Loucy (cell line): ENCODE results near the gene MTMR3.

Experiments
- EZH2phosphoT487 ChIP-seq: fragments of 200-600 bp; IDR thresholded peaks from 2 replicates; pipeline ENCODE4 v1.6.1; 2018; ENCODE audit warnings: antibody characterized with exemption, mild to moderate bottlenecking, moderate library complexity, borderline replicate concordance
- TF ChIP-seq, protein P1 (sequence below): fragments of 200-600 bp; sonication (generic); conservative IDR thresholded peaks from 2 replicates; pipeline ENCODE4 v1.5.1; 2014; ENCODE audit warnings: mild to moderate bottlenecking, antibody characterized with exemption, low read length

DNA sequence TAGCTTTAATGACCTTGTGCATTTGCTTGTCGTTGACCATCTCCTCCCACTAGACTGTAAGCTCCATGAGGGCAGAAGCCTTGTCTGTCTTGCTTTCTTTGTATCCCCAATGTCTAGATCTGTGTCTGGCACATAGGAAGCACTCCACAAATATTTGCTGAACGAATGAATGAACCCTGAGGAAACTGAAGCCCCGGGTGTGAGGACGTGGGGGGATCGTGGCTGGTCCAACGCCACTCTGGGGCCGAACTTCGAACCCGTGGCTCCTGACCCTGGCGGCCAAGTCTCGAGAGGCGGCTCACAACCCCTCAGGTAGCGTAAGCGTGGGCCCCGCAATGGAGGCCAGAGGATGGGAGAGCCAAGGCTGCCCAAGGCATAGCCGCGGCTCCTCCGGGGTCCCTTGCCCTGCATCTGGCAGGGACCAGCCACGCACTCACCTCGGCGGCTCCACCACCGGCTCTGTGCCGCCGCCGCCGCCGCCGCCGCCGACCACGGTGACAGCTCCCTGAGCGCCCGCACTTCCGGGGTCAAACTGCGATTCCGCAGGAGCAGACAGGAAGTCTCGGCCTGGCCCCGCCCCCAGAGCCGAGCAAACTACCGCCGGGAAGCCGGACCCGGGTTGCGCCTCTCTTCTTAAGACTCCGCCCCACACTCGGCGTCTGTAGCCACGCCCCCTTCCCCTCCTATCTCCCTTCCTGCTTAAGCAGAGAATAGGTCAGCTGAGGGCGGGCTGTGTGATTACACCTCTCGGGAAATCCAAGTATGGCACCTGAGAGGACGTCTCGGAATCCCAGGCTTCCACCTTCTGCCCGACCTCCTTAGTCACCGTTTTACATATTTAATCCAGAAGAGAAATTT is 45.0 kb upstream of the MTMR3 start, which contains the start of gene ASCC2:
- TF ChIP-seq, protein P1, sequence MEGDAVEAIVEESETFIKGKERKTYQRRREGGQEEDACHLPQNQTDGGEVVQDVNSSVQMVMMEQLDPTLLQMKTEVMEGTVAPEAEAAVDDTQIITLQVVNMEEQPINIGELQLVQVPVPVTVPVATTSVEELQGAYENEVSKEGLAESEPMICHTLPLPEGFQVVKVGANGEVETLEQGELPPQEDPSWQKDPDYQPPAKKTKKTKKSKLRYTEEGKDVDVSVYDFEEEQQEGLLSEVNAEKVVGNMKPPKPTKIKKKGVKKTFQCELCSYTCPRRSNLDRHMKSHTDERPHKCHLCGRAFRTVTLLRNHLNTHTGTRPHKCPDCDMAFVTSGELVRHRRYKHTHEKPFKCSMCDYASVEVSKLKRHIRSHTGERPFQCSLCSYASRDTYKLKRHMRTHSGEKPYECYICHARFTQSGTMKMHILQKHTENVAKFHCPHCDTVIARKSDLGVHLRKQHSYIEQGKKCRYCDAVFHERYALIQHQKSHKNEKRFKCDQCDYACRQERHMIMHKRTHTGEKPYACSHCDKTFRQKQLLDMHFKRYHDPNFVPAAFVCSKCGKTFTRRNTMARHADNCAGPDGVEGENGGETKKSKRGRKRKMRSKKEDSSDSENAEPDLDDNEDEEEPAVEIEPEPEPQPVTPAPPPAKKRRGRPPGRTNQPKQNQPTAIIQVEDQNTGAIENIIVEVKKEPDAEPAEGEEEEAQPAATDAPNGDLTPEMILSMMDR = no peak
- TF ChIP-seq EZH2phosphoT487 = no peak
